Measurements from ENCODE around the gene ZNF566.

DNA sequence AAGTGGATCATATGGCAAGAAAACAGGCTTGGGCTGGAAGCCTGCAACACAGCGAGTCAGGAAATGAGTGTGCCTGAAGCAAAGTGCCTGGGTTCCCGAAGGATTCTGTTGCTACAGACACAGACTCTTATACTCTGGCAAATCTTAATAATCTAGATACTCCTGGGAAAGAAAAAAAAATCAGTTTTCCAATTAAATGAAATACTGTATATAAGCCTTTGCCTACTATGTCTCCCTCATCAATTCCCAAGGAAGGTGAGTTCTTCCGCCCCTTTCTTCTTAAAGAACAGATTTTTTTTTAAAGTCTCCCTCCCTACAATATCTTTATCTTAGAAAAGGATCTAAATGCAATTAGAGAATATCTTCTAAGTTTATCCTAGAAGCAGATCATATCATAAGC lies 81.3 kb downstream of the ZNF566 start:
- no peak for TF ChIP-seq CTCF (conservative IDR thresholded peaks at IDR 0.05; ENCODE audit: low read depth, low read length)
- TF ChIP-seq, protein P1, sequence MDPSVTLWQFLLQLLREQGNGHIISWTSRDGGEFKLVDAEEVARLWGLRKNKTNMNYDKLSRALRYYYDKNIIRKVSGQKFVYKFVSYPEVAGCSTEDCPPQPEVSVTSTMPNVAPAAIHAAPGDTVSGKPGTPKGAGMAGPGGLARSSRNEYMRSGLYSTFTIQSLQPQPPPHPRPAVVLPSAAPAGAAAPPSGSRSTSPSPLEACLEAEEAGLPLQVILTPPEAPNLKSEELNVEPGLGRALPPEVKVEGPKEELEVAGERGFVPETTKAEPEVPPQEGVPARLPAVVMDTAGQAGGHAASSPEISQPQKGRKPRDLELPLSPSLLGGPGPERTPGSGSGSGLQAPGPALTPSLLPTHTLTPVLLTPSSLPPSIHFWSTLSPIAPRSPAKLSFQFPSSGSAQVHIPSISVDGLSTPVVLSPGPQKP (IDR thresholded peaks at IDR 0.05; ENCODE audit: borderline replicate concordance, low read depth, low read length): no peak
- TF ChIP-seq POLR2A (IDR thresholded peaks at IDR 0.05; ENCODE audit: low read depth, low read length): no peak
- TF ChIP-seq USF2 (IDR thresholded peaks at IDR 0.05; ENCODE audit: low read depth, low read length): no peak
- no peak for TF ChIP-seq BHLHE40 (IDR thresholded peaks at IDR 0.05; ENCODE audit: low read depth, low read length)
- TF ChIP-seq SMC3 (IDR thresholded peaks at IDR 0.05; ENCODE audit: low read depth, low read length): no peak
- TF ChIP-seq RCOR1 (IDR thresholded peaks at IDR 0.05; ENCODE audit: insufficient replicate concordance, low read length): no peak
- TF ChIP-seq MXI1 (IDR thresholded peaks at IDR 0.05; ENCODE audit: borderline replicate concordance, low read depth, low read length): no peak
- TF ChIP-seq RFX5 (IDR thresholded peaks at IDR 0.05; ENCODE audit: low read depth, low read length): no peak
- TF ChIP-seq RAD21 (IDR thresholded peaks at IDR 0.05; ENCODE audit: low read length): no peak

Data from IMR-90 (cell line).